Hypothalamus (tissue), 51 donors: ENCODE results near the gene LAMA4.
"Not testable (repeated sequence)": the region's sequence is repeated elsewhere in the genome, so short reads cannot be mapped to it uniquely, and the experiment has no call there.

Source experiments
- DNase-seq, 51 donors: peaks; one replicate each; lab custom pipeline; 2025; lab: John Stamatoyannopoulos, UW

The LAMA4 gene

GRCh38 chr6:112113918-112114317 is 140.4 kb downstream of the LAMA4 start:
- no peak for DNase-seq

GRCh38 chr6:112113431-112113830 is 140.9 kb downstream of the LAMA4 start:
- peak in 1 of 51 donors; percentile 16 for DNase-seq

GRCh38 chr6:112109262-112109661 is 145.1 kb downstream of the LAMA4 start:
- peak in 4 of 51 donors; percentile 1 to 8 (median 6) for DNase-seq

- no peak for DNase-seq
Measured at GRCh38 chr6:112106562-112106961, 147.8 kb downstream of the LAMA4 start.

GRCh38 chr6:112106026-112106425 is 148.3 kb downstream of the LAMA4 start:
- DNase-seq: not testable (repeated sequence)

- no peak for DNase-seq
Measured at GRCh38 chr6:112100561-112100960, 153.8 kb downstream of the LAMA4 start.

GRCh38 chr6:112096901-112097300 is 157.5 kb downstream of the LAMA4 start:
- DNase-seq: no peak

GRCh38 chr6:112087916-112088315 is 166.5 kb downstream of the LAMA4 start:
- DNase-seq: no peak

GRCh38 chr6:112087136-112087911 is 167.0 kb downstream of the LAMA4 start, which contains the start of the genes FAM229B and TUBE1:
Gene FAM229B (plus strand): TSS chr6:112087591. CDS start chr6:112099284, 11,693 bp downstream.
Gene TUBE1 (minus strand): TSS chr6:112087482. CDS start chr6:112087434, 48 bp downstream.
- peak; percentile 26 to 97 (median 89) for DNase-seq

- peak in 1 of 51 donors; percentile 68 for DNase-seq
Measured at GRCh38 chr6:112086744-112087135, 167.6 kb downstream of the LAMA4 start.

GRCh38 chr6:112085286-112086065 is 168.9 kb downstream of the LAMA4 start:
- no peak for DNase-seq

GRCh38 chr6:112081569-112081968 is 172.8 kb downstream of the LAMA4 start:
- DNase-seq: no peak

- DNase-seq: no peak
Measured at GRCh38 chr6:112066606-112067005, 187.8 kb downstream of the LAMA4 start.

- no peak for DNase-seq
Measured at GRCh38 chr6:112065426-112065986, 188.9 kb downstream of the LAMA4 start.

GRCh38 chr6:112062966-112063365 is 191.4 kb downstream of the LAMA4 start:
- DNase-seq: no peak

- DNase-seq: no peak
Measured at GRCh38 chr6:112061605-112062004, 192.8 kb downstream of the LAMA4 start.
